ENCODE measurements around the gene ATP5PO. TPM values are rescaled to one million over a fixed set of nuclear protein-coding genes. Genes with fewer than 3 reads are reported as not detected.
A peak's percentile ranks its signal among the peaks of the same experiment; 100 is the strongest.

The ATP5PO gene
- total and polyA plus RNA-seq, 2 of the 8 experiments (the other 6 are each of a cell fraction or from before 2014, with no cell fraction given), result 251 to 267 TPM

DNA sequence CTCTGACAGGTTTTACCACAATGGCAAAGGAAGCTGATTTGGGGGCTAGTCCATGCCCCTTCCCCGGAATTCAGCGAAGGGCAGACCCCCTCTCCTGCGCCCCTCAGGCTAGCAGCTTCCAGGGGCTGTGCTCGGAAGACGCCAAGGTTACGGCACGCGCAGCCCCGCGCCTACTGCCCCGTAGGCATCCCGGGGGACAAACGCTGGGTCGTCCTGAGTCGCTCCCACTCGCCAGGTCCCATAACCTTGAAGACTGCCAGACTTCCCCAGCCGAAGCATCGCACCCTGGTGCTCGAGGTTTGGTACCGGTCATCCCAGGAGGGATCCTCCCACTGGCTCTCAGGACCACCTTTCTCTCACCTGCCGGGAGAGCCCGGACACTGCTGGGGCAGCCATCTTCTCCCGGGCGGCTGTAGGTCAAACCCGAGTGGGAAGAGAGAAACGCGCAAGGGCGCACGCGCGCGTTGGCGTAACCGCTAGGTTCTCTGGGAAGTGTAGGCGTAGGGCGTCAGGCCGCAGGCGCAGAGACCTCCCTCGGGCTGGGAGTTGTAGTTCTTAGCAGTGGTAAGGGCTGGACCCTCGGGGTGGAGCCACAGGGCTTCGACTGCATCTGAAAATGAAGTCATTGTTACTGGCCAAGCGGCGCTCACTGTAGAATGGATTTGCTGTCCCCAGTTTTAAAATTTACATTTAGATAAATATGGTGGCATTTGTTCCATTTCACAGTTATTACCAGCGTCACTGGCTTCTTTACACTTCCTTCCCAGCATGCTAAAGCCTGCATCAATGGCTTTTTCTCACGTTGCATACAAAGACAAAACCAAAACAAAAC, at the start of gene ATP5PO (continued):
- no peak for TF ChIP-seq MAFK (IDR thresholded peaks at IDR 0.05; ENCODE audit: low read depth, low read length)
- TF ChIP-seq YY1 (IDR thresholded peaks at IDR 0.05; ENCODE audit: low read depth, low read length), result peak; percentile 91
- peak; percentile 83 for TF ChIP-seq ASH2L (IDR thresholded peaks at IDR 0.05; ENCODE audit: low read length)
- TF ChIP-seq PHF8 (conservative IDR thresholded peaks at IDR 0.05; ENCODE audit: low read depth, low read length), result peak; percentile 90
- TF ChIP-seq, protein P1, sequence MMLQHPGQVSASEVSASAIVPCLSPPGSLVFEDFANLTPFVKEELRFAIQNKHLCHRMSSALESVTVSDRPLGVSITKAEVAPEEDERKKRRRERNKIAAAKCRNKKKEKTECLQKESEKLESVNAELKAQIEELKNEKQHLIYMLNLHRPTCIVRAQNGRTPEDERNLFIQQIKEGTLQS (IDR thresholded peaks at IDR 0.05; ENCODE audit: insufficient read depth, low read depth, low read length), result peak; percentile 56; the same call in 1 of the 2 replicates
- no peak for TF ChIP-seq SP4 (IDR thresholded peaks at IDR 0.05; ENCODE audit: low read length)
- TF ChIP-seq KDM1A (IDR thresholded peaks at IDR 0.05; ENCODE audit: borderline replicate concordance, low read length), result no peak
- TF ChIP-seq TCF12 (IDR thresholded peaks at IDR 0.05; ENCODE audit: low read depth, low read length), result 0 out of 2 replicates have a peak, but pooled peaks have one; percentile 25
- no peak for TF ChIP-seq SIRT6 (IDR thresholded peaks at IDR 0.05; ENCODE audit: low read length)
- TF ChIP-seq, protein P2, sequence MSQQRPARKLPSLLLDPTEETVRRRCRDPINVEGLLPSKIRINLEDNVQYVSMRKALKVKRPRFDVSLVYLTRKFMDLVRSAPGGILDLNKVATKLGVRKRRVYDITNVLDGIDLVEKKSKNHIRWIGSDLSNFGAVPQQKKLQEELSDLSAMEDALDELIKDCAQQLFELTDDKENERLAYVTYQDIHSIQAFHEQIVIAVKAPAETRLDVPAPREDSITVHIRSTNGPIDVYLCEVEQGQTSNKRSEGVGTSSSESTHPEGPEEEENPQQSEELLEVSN (IDR thresholded peaks at IDR 0.05), result no peak
- peak; percentile 82 for TF ChIP-seq TAF7 (optimal IDR thresholded peaks at IDR 0.05; ENCODE audit: borderline replicate concordance, low read depth, low read length)
- peak in 1 of 2 experiments; percentile 95; a peak in 2 of 3 replicates for TF ChIP-seq POLR2A (IDR thresholded peaks at IDR 0.05; ENCODE audit: control extremely low read depth in 1 of 2, low read depth in 2 of 2, low read length in 2 of 2)
- TF ChIP-seq SAP30 (IDR thresholded peaks at IDR 0.05; ENCODE audit: insufficient read depth, insufficient replicate concordance, low read length), result no peak
- TF ChIP-seq RBBP5 (IDR thresholded peaks at IDR 0.05; ENCODE audit: borderline replicate concordance, low read depth, low read length), result peak; percentile 93
- TF ChIP-seq NANOG (IDR thresholded peaks at IDR 0.05; ENCODE audit: insufficient read depth, low read depth, low read length, poor library complexity, severe bottlenecking), result no peak
- TF ChIP-seq, protein P3, sequence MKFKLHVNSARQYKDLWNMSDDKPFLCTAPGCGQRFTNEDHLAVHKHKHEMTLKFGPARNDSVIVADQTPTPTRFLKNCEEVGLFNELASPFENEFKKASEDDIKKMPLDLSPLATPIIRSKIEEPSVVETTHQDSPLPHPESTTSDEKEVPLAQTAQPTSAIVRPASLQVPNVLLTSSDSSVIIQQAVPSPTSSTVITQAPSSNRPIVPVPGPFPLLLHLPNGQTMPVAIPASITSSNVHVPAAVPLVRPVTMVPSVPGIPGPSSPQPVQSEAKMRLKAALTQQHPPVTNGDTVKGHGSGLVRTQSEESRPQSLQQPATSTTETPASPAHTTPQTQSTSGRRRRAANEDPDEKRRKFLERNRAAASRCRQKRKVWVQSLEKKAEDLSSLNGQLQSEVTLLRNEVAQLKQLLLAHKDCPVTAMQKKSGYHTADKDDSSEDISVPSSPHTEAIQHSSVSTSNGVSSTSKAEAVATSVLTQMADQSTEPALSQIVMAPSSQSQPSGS (IDR thresholded peaks at IDR 0.05; ENCODE audit: low read length), result no peak
- TF ChIP-seq EGR1 (IDR thresholded peaks at IDR 0.05; ENCODE audit: borderline replicate concordance, low read depth, low read length), result 0 out of 2 replicates have a peak, but pooled peaks have one; percentile 55
- TF ChIP-seq RFX5 (IDR thresholded peaks at IDR 0.05; ENCODE audit: borderline replicate concordance, low read depth, low read length), result no peak
- TF ChIP-seq SP2 (IDR thresholded peaks at IDR 0.05; ENCODE audit: low read length), result no peak
- no peak for TF ChIP-seq GTF2F1 (IDR thresholded peaks at IDR 0.05; ENCODE audit: borderline replicate concordance, low read depth, low read length)
- TF ChIP-seq KDM4A (IDR thresholded peaks at IDR 0.05; ENCODE audit: low read depth, low read length, severe bottlenecking), result peak; percentile 82
- TF ChIP-seq CREB1 (IDR thresholded peaks at IDR 0.05), result peak; percentile 75
